Cerebellar cortex (tissue), 1 donor: ENCODE measurements around the gene SRGAP1.
"Not testable (repeated sequence)": the region's sequence is repeated elsewhere in the genome, so short reads cannot be mapped to it uniquely, and the experiment has no call there.

ENCODE experiments used
- DNase-seq: peaks from one replicate; pipeline ENCODE4 v3.0.0-alpha.2; 2015; ENCODE audit warnings: low spot score

The SRGAP1 gene

GRCh38 chr12:63838411-63838810 is 6.1 kb upstream of the SRGAP1 start:
- no peak for DNase-seq

- no peak for DNase-seq
Measured at GRCh38 chr12:63841011-63841410, 3.5 kb upstream of the SRGAP1 start.

- no peak for DNase-seq
Measured at GRCh38 chr12:63841571-63841970, 2.9 kb upstream of the SRGAP1 start.

- DNase-seq, result not testable (repeated sequence)
Measured at GRCh38 chr12:63842750-63843149, 1.8 kb upstream of the SRGAP1 start.

- DNase-seq, result no peak
Measured at GRCh38 chr12:63843254-63843720, 1.2 kb upstream of the SRGAP1 start.

- DNase-seq, result peak; percentile 86
Measured at GRCh38 chr12:63843721-63844390, 644 bp upstream of the SRGAP1 start.

- peak; percentile 19 for DNase-seq
Measured at GRCh38 chr12:63845726-63846125, 1.2 kb downstream of the SRGAP1 start.

GRCh38 chr12:63846238-63846967 is 1.9 kb downstream of the SRGAP1 start:
- no peak for DNase-seq

GRCh38 chr12:63848450-63848849 is 4.0 kb downstream of the SRGAP1 start:
- no peak for DNase-seq

GRCh38 chr12:63849106-63849620 is 4.7 kb downstream of the SRGAP1 start:
- DNase-seq, result no peak

- no peak for DNase-seq
Measured at GRCh38 chr12:63849641-63850040, 5.1 kb downstream of the SRGAP1 start.

GRCh38 chr12:63853978-63854377 is 9.5 kb downstream of the SRGAP1 start:
- no peak for DNase-seq

- no peak for DNase-seq
Measured at GRCh38 chr12:63855299-63855698, 10.8 kb downstream of the SRGAP1 start.

- DNase-seq, result no peak
Measured at GRCh38 chr12:63857771-63858670, 13.5 kb downstream of the SRGAP1 start.

- DNase-seq, result not testable (repeated sequence)
Measured at GRCh38 chr12:63859880-63860279, 15.4 kb downstream of the SRGAP1 start.

- DNase-seq, result no peak
Measured at GRCh38 chr12:63862187-63862968, 17.9 kb downstream of the SRGAP1 start.

GRCh38 chr12:63862969-63863230 is 18.4 kb downstream of the SRGAP1 start:
- DNase-seq, result no peak

- no peak for DNase-seq
Measured at GRCh38 chr12:63863658-63864453, 19.4 kb downstream of the SRGAP1 start.

- DNase-seq, result no peak
Measured at GRCh38 chr12:63864454-63864706, 19.9 kb downstream of the SRGAP1 start.

- no peak for DNase-seq
Measured at GRCh38 chr12:63865448-63865847, 20.9 kb downstream of the SRGAP1 start.

GRCh38 chr12:63867053-63867452 is 22.6 kb downstream of the SRGAP1 start:
- DNase-seq, result no peak
